GOT3 (cell line): ENCODE measurements around the gene OGFR.

Source experiments
- DNase-seq: peaks from one replicate; lab custom pipeline; 2025; ENCODE audit warnings: mixed read lengths; lab: John Stamatoyannopoulos, UW

Gene OGFR

GRCh38 chr20:62860924-62861691, 56.5 kb downstream of the OGFR start:
- DNase-seq: no peak

- DNase-seq: peak; percentile 92
Observed at GRCh38 chr20:62861726-62862336, 57.2 kb downstream of the OGFR start, which contains the start of gene TCFL5. Gene TCFL5 (minus strand): TSS chr20:62861822. CDS start chr20:62861670, 152 bp downstream.
